ENCODE measurements around the gene PLA2G1B. TPM values are rescaled to one million over a fixed set of nuclear protein-coding genes. Genes with fewer than 3 reads are reported as not detected.

The PLA2G1B gene
- total RNA-seq, 1 donor from 2014 or later: not detected

DNA sequence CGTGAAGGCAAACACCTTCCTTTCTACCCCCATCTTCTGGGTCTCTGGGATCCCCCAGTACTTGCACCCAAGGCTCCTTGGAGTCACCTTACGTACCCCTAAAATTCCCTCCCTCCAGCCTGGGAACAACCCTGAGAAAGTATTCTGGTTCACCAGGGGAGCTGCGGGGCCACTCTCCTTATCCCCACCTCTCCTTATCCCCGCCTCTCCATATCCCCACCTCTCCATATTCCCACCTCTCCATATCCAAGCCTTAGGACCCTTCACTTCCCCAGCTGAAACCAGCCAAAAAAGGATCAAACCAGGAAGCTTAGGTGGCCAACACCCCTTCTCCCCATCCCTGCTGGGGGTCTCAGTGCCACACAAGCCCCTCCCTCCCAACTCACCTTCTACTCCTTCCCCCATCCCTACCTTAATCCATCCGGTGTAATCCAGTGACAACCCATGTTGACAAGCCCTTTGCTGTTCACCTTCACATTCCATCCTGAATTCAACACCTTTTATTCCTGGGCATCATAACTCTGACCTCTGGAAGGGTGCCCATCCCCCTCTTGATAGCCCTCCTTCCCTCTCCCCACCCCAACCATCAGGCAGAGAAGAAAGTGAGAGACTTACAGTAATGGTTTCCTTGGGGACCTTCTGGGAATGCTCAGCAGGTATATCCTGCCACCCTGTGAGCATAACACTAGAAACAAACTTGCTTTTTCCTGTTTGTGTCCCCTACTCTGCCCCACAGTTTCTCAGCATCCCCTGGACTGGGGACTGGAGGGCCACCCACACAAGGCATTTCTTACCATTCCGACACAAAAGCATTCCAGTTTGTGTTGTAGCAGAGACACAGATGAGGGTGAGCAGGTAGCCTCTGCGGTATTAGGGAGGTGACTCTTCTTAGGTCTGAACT is 43.0 kb upstream of the PLA2G1B start:
- ChIA-PET POLR2A (no interaction called here), CTCF (no interaction called here)
- H3K9me3 Mint-ChIP-seq: no peaks in the 10 kb centered on the region
- intact Hi-C loops (cut with micrococcal nuclease): no loop called here
- TF ChIP-seq, protein P1, sequence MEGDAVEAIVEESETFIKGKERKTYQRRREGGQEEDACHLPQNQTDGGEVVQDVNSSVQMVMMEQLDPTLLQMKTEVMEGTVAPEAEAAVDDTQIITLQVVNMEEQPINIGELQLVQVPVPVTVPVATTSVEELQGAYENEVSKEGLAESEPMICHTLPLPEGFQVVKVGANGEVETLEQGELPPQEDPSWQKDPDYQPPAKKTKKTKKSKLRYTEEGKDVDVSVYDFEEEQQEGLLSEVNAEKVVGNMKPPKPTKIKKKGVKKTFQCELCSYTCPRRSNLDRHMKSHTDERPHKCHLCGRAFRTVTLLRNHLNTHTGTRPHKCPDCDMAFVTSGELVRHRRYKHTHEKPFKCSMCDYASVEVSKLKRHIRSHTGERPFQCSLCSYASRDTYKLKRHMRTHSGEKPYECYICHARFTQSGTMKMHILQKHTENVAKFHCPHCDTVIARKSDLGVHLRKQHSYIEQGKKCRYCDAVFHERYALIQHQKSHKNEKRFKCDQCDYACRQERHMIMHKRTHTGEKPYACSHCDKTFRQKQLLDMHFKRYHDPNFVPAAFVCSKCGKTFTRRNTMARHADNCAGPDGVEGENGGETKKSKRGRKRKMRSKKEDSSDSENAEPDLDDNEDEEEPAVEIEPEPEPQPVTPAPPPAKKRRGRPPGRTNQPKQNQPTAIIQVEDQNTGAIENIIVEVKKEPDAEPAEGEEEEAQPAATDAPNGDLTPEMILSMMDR (IDR thresholded peaks at IDR 0.05): no peak
- peaks cover 72% of the 10 kb centered on the region for H3K27me3 Mint-ChIP-seq
- peak overlapping the region; percentile 70 for H3K4me3 Mint-ChIP-seq
- DNase-seq (no peak), ATAC-seq (ENCODE audit: low read depth) (no peak)
- peaks cover 17% of the 10 kb centered on the region for H3K4me1 Mint-ChIP-seq
- no peaks in the 10 kb centered on the region for H3K36me3 Mint-ChIP-seq (ENCODE audit: low read depth)
- H3K27ac Mint-ChIP-seq: no peak overlapping the region

DNA sequence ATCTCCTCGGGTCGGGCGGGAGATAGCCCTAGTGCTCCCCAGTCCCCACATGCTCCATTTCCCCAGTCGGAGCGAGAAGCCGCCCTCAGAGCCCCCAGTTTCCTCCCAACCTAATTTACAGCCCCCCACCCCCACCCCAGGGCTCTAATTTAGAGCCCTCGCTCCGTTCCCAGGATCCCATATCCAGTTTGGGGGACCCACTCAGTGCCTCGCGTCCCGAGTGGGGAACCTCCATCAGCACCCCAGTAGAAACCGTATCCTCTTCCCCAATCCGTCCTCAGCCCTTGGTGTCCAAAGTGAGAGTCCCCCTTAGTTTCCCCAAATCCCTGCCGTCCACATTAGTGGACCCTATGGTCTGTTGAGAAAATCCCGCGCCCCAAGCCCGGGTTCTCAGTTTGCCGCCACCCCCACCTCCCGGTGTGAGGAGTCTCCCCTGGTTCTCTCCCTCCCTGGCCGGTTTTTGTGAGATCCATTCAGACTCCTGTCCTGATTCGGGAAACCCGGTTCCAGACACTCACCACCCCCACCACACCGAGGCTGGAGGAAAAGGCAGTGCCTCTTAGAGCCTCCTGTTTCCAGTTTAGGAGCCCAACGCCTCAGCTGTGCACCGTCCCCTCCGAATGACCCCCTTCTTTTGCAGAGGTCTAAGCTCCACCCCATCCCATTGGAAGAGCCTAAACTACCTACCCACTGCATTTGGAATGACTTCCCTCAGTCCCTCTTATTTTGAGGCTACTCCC is 42.2 kb upstream of the PLA2G1B start:
- Mint-ChIP-seq H3K4me1 (peaks cover 17% of the 10 kb centered on the region), H3K36me3 (ENCODE audit: low read depth) (no peaks in the 10 kb centered on the region), H3K27me3 (peaks cover 71% of the 10 kb centered on the region), H3K9me3 (no peaks in the 10 kb centered on the region), H3K4me3 (peak overlapping the region; percentile 70), H3K27ac (no peak overlapping the region)
- ChIA-PET CTCF (no interaction called here), POLR2A (no interaction called here)
- DNase-seq (no peak), ATAC-seq (ENCODE audit: low read depth) (no peak)
- TF ChIP-seq, protein P1 (IDR thresholded peaks at IDR 0.05): no peak
- intact Hi-C loops (cut with micrococcal nuclease): no loop called here

DNA sequence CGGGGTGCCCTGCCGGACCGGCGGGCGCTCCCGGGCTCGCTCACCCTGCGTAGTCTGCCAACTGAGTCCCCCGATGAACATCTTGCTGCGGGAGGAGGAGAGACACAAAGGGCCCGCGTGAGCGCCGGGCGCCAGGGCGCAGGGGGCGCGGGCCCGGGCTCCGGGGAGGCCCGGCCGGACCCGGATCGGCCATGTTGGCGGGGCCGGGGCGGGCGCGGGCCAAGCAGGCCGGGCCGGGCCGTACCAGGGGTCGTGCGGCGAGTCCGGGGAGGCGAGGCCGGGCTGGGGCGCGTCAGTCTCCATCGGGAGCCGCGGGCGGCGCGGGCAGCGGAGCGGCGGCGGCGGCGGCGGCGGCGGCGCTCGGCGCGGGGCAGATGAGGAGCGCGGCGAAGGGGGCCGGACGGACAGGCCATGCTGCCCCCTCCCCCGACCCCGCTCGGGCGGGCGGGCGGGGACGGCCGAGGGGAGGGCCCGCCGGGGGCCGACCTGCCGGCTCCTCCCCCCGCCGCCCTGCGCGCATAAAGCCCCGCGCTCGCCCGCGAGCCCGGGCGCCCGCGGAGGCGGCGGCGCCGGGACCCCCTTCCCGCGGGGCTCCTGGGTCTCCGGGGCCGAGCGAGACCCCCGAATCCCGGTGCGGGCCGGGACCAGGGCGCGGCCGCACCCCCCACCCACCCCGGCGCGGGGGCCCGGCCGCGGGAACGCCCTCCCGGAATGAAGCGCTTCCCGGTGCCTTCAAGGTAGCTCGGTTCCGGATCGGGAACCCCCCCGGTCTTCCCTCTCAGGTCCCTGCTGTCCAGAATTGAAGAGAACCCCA is 41.4 kb upstream of the PLA2G1B start, which contains the start of gene MSI1:
Gene MSI1, minus strand, starts transcription at position 376 of the 814 bp plus-strand sequence. Its CDS starts 73 bp downstream, at position 303.
- ChIA-PET POLR2A (no interaction called here), CTCF (no interaction called here)
- intact Hi-C loops (cut with micrococcal nuclease): no loop called here
- peak; percentile 30 for DNase-seq
- TF ChIP-seq, protein P1 (IDR thresholded peaks at IDR 0.05): no peak
- no peak within 1 kb of the TSS for H3K27ac Mint-ChIP-seq
- ATAC-seq (ENCODE audit: low read depth): no peak
- no peaks in the 10 kb centered on the region for H3K36me3 Mint-ChIP-seq (ENCODE audit: low read depth)
- peaks cover 17% of the 10 kb centered on the region for H3K4me1 Mint-ChIP-seq
- H3K27me3 Mint-ChIP-seq: peaks cover 73% of the 10 kb centered on the region
- H3K9me3 Mint-ChIP-seq: no peaks in the 10 kb centered on the region
- peak within 1 kb of the TSS; percentile 70 for H3K4me3 Mint-ChIP-seq

DNA sequence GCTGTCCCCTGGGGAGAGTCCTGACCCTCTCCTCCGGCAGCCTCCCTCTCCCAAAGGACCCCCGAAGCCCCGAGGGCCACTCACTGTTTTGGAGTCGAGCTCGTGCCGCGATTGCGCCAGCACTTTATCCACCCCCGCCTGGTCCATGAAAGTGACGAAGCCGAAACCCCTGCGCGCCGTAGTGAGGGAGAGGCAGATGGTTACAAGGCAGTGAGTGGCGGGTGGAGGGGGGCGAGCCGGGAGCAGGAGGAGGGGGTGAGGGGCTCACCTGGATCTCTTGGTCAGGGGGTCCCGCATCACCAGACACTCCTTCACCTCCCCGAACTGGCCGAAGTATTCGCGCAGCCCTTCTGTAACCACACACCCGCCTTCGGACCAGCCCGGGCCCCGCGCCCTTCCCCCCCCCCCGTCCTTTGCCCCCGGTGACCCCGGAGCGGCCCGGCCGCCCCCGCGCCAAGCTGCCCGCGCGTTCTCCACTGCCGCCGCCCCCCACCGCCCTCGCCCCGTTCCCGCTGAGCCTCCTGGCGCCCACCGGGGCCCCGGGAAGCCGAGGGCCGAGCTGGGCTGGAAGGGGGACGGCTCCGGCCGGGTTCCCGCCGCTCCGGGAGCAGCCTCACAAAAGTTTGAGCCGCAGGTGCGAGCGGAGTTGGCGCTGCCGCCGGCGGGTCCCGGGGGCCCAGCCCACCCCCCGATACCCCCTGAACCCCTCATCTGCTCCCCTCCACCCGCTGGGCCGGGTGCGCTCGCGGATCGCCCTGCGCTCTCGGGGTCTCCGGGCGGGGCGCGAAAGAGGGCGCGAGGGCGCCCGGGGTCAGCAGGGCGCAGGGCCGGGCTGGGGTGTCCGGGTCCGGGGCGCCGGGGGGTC is 40.6 kb upstream of the PLA2G1B start:
- H3K4me3 Mint-ChIP-seq: peak overlapping the region; percentile 53
- ChIA-PET CTCF (interaction anchor here (1.1 kb wide), 1 partner anchor 15 kb away, joined by 3 read pairs; no protein-coding TSS in a partner anchor), POLR2A (no interaction called here)
- DNase-seq (no peak), ATAC-seq (ENCODE audit: low read depth) (no peak)
- TF ChIP-seq, protein P1 (IDR thresholded peaks at IDR 0.05): no peak
- H3K27me3 Mint-ChIP-seq: peaks cover 77% of the 10 kb centered on the region
- no peaks in the 10 kb centered on the region for H3K9me3 Mint-ChIP-seq
- H3K4me1 Mint-ChIP-seq: peaks cover 17% of the 10 kb centered on the region
- no peak overlapping the region for H3K27ac Mint-ChIP-seq
- intact Hi-C loops (cut with micrococcal nuclease): no loop called here
- H3K36me3 Mint-ChIP-seq (ENCODE audit: low read depth): no peaks in the 10 kb centered on the region
